ENCODE results near the gene BAIAP2. TPM values are rescaled to one million over a fixed set of nuclear protein-coding genes. Genes with fewer than 3 reads are reported as not detected.
"Not testable (repeated sequence)": the region's sequence is repeated elsewhere in the genome, so short reads cannot be mapped to it uniquely, and the experiment has no call there.

BAIAP2 gene
- total RNA-seq, 2 donors from 2014 or later: 14.7 to 22.7 TPM

DNA sequence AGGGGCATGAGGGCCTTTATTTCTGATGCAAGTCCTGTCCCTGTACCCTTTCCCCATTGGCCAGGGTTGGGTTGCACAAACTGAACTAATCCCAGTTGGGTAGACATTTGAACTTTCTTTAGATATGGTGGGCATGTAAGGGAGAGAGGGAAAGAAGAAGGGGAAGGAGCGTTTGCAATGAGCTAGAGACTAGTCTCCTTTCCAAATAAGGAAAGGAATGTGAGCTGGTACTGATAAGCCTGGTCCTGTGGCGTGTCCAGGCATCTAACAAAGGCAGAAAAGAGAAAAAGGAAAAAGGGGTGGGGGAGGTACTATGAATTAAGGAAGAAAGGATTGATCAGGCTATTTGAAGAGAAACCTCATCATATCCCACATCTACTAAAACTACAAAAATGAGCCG, 23.0 kb upstream of the BAIAP2 start:
- Histone ChIP-seq H3K9me3 (no peaks in the 10 kb centered on the region), H3K27ac (no peak overlapping the region), H3K9ac (ENCODE audit: low read depth in 2 of 2, low read length in 2 of 2) (no peak overlapping the region), H3K27me3 (no peaks in the 10 kb centered on the region), H3K4me3 (no peak overlapping the region), H3K4me1 (no peaks in the 10 kb centered on the region), H3K36me3 (no peaks in the 10 kb centered on the region)
- TF ChIP-seq, protein P1, sequence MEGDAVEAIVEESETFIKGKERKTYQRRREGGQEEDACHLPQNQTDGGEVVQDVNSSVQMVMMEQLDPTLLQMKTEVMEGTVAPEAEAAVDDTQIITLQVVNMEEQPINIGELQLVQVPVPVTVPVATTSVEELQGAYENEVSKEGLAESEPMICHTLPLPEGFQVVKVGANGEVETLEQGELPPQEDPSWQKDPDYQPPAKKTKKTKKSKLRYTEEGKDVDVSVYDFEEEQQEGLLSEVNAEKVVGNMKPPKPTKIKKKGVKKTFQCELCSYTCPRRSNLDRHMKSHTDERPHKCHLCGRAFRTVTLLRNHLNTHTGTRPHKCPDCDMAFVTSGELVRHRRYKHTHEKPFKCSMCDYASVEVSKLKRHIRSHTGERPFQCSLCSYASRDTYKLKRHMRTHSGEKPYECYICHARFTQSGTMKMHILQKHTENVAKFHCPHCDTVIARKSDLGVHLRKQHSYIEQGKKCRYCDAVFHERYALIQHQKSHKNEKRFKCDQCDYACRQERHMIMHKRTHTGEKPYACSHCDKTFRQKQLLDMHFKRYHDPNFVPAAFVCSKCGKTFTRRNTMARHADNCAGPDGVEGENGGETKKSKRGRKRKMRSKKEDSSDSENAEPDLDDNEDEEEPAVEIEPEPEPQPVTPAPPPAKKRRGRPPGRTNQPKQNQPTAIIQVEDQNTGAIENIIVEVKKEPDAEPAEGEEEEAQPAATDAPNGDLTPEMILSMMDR (IDR thresholded peaks at IDR 0.05): no peak
- no peak for DNase-seq
- intact Hi-C loops (cut with DNase I): no loop called here

DNA sequence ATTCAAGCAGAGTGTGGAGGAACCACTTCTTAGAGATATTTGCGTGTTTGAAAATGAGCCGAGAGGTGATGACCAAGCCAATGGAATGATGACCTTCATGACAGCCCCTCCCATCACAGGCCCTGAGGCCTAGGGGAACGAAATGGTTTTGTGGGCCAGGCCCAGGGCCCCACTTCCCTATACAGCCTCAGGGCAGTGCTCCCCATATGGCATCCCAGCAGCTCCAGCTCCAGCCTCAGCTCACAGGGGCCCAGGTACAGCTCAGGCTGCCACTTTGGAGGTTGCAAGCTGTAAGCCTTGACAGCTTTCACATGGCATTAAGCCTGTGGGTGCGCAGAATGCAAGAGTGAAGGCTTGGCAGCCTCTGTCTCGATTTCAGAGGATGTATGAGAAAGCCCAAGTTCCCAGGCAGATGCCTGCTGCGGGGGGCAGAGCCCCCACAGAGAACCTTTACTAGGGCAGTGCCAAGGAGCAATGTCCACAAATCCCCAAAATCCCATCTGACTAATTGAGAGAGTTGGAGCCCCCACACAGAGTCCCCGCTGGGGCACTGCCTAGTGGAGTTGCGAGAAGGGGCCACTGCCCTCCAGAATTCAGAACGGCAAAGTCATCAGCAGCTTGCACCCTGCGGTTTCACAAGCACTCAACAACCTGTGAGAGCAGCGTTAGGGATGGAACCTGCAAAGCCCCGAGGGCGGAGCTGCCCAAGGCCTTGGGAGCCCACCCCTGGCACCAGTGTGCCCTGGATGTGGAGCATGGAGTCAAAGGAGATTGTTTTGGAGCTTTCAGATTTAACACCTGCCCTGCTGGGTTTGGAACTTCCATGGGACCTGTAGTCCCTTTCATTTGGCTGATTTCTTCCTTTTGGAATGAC, 22.1 kb upstream of the BAIAP2 start:
- intact Hi-C loops (cut with DNase I): no loop called here
- TF ChIP-seq, protein P1 (IDR thresholded peaks at IDR 0.05): no peak

DNA sequence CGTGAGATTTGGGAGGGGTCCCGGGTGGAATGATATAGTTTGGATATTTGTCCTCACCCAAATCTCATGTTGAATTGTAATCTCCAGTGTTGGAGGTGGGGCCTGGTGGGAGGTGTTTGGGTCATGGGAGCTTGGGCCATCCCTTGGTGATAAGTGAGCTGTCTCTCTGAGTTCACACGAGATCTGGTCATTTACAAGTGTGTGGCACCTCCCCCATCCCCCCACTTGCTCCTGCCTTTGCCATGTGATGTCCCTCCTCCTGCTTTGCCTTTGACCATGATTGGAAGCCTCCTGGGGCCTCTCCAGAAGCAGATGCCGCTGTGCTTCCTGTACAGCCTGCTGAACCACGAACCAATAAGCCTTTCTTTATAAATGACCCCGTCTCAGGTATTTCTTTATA, 21.3 kb upstream of the BAIAP2 start:
- Histone ChIP-seq H3K27me3 (no peaks in the 10 kb centered on the region), H3K36me3 (no peaks in the 10 kb centered on the region), H3K4me3 (no peak overlapping the region), H3K9ac (ENCODE audit: low read depth in 2 of 2, low read length in 2 of 2) (no peak overlapping the region), H3K4me1 (peaks cover 6% of the 10 kb centered on the region), H3K9me3 (no peaks in the 10 kb centered on the region), H3K27ac (no peak overlapping the region)
- intact Hi-C loops (cut with DNase I): no loop called here
- TF ChIP-seq, protein P1 (IDR thresholded peaks at IDR 0.05): no peak
- DNase-seq: no peak

More for the DNA sequence above, 22.1 kb upstream of the BAIAP2 start:
- H3K36me3 ChIP-seq: no peaks in the 10 kb centered on the region
- no peaks in the 10 kb centered on the region for H3K27me3 ChIP-seq
- H3K27ac ChIP-seq: no peak overlapping the region
- H3K9me3 ChIP-seq: no peaks in the 10 kb centered on the region
- peaks cover 4% of the 10 kb centered on the region for H3K4me1 ChIP-seq
- no peak for DNase-seq
- no peak overlapping the region for H3K4me3 ChIP-seq
- H3K9ac ChIP-seq (ENCODE audit: low read depth in 2 of 2, low read length in 2 of 2): no peak overlapping the region

DNA sequence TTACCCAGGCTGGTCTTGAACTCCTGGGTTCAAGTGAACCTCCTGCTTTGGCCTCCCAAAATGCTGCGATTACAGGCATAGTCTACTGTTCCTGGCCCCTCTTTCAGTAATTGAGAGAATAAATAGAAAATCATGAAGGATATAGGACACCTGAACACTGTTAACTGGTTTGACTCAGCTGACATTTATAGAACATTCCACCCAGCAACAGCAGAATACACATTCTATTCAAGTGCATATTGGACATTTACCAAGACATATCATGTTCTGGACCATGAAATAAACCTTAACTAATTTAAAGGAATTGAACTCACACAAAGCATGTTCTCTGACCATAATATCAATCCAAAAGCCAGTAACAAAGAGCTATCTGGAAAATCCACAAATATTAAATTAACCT, 19.8 kb upstream of the BAIAP2 start:
- TF ChIP-seq, protein P1 (IDR thresholded peaks at IDR 0.05): no peak
- H3K36me3 ChIP-seq: no peaks in the 10 kb centered on the region
- H3K27me3 ChIP-seq: no peaks in the 10 kb centered on the region
- DNase-seq: no peak
- H3K4me1 ChIP-seq: peaks cover 6% of the 10 kb centered on the region
- H3K4me3 ChIP-seq: no peak overlapping the region
- intact Hi-C loops (cut with DNase I): no loop called here
- H3K27ac ChIP-seq: no peak overlapping the region
- no peaks in the 10 kb centered on the region for H3K9me3 ChIP-seq
- H3K9ac ChIP-seq (ENCODE audit: low read depth in 2 of 2, low read length in 2 of 2): no peak overlapping the region

DNA sequence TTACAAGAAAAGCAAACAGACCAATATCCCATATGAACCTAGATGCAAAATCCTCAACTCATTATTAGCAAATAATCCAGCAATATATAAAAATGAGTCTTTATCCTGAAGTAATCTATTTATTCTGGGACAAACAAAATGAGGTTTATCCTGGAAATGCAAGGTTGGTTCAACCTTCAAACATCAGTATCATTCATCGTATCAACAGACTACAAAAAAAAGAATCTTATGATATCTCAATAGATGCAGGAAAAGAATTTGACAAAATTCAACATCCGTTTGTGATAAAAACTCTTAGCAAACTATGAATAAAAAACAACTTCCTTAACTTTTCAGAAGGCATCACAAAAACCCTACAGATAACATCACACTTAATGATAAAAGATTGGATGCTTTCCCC, 18.4 kb upstream of the BAIAP2 start:
- TF ChIP-seq, protein P1 (IDR thresholded peaks at IDR 0.05): no peak
- Histone ChIP-seq H3K4me3 (no peak overlapping the region), H3K36me3 (no peaks in the 10 kb centered on the region), H3K9me3 (no peaks in the 10 kb centered on the region), H3K4me1 (peaks cover 17% of the 10 kb centered on the region), H3K27ac (no peak overlapping the region), H3K9ac (ENCODE audit: low read depth in 2 of 2, low read length in 2 of 2) (no peak overlapping the region), H3K27me3 (no peaks in the 10 kb centered on the region)
- no peak for DNase-seq
- intact Hi-C loops (cut with DNase I): no loop called here

DNA sequence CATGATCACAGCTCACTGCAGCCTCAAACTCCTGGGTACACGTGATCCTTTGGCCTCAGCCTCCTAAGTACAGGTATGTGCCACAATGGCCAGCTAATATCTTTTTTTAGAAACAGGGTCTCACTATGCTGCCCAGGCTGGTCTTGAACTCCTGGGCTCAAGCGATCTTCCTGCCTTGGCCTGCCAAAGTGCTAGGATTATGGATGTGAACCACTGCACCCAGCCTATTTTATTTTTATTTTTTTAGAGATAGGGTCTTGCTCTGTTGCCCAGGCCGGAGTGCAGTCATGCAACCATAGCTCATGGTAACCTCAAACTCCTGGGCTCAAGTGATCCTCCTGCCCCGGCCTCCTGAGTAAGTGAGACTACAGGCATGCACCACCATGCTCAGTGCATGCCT, 17.6 kb upstream of the BAIAP2 start:
- intact Hi-C loops (cut with DNase I); H3K36me3 ChIP-seq; H3K4me3 ChIP-seq; H3K9me3 ChIP-seq; H3K27me3 ChIP-seq; DNase-seq: not testable (repeated sequence)
- peak overlapping the region; percentile 82 for H3K27ac ChIP-seq
- H3K4me1 ChIP-seq: peaks cover 17% of the 10 kb centered on the region
- H3K9ac ChIP-seq (ENCODE audit: low read depth in 2 of 2, low read length in 2 of 2): peak overlapping the region in 1 of 2 donors; percentile 80
